ENCODE measurements around the gene TMEM190.

Gene TMEM190

GRCh38 chr19:55372316-55373081, 4.1 kb upstream of the TMEM190 start:
- no peak for DNase-seq (ENCODE audit: low spot score)

- peak; percentile 32 for DNase-seq (ENCODE audit: low spot score)
Measured at GRCh38 chr19:55373306-55373992, 3.2 kb upstream of the TMEM190 start.

- DNase-seq (ENCODE audit: low spot score) = peak; percentile 39
Measured at GRCh38 chr19:55373993-55374757, 2.5 kb upstream of the TMEM190 start.

GRCh38 chr19:55377356-55378131, 918 bp downstream of the TMEM190 start:
- DNase-seq (ENCODE audit: low spot score) = peak; percentile 36

GRCh38 chr19:55379174-55379573, 2.5 kb downstream of the TMEM190 start:
- peak; percentile 29 for DNase-seq (ENCODE audit: low spot score)

GRCh38 chr19:55382013-55382412, 5.4 kb downstream of the TMEM190 start:
- no peak for DNase-seq (ENCODE audit: low spot score)

- no peak for DNase-seq (ENCODE audit: low spot score)
Measured at GRCh38 chr19:55382522-55383054, 6.0 kb downstream of the TMEM190 start.

- no peak for DNase-seq (ENCODE audit: low spot score)
Measured at GRCh38 chr19:55383279-55384130, 6.9 kb downstream of the TMEM190 start.

GRCh38 chr19:55384131-55384919, 7.7 kb downstream of the TMEM190 start, which contains the start of gene TMEM238:
TMEM238 (minus strand) TSS chr19:55384292; CDS start chr19:55384259, 33 bp downstream.
- no peak for DNase-seq (ENCODE audit: low spot score)

GRCh38 chr19:55384920-55385723, 8.5 kb downstream of the TMEM190 start:
- peak; percentile 92 for DNase-seq (ENCODE audit: low spot score)

GRCh38 chr19:55385724-55386492, 9.3 kb downstream of the TMEM190 start, which contains the start of gene RPL28:
RPL28 (plus strand) TSS chr19:55385932; CDS start chr19:55386358, 426 bp downstream.
- DNase-seq (ENCODE audit: low spot score) = peak; percentile 96

- DNase-seq (ENCODE audit: low spot score) = no peak
Measured at GRCh38 chr19:55386493-55386971, 9.9 kb downstream of the TMEM190 start.

- DNase-seq (ENCODE audit: low spot score) = no peak
Measured at GRCh38 chr19:55387736-55388497, 11.3 kb downstream of the TMEM190 start.

- no peak for DNase-seq (ENCODE audit: low spot score)
Measured at GRCh38 chr19:55389386-55390317, 13.0 kb downstream of the TMEM190 start.

GRCh38 chr19:55390461-55390880, 13.8 kb downstream of the TMEM190 start:
- no peak for DNase-seq (ENCODE audit: low spot score)

- DNase-seq (ENCODE audit: low spot score) = no peak
Measured at GRCh38 chr19:55391191-55391670, 14.6 kb downstream of the TMEM190 start.

Measured in D341Med (cell line).